ENCODE data around the gene KCNMB1. TPM values are rescaled to one million over a fixed set of nuclear protein-coding genes. Genes with fewer than 3 reads are reported as not detected.

The KCNMB1 gene
- total and polyA plus RNA-seq, 2 of the 13 experiments (the other 11 are each of a cell fraction or from before 2014, with no cell fraction given) = not detected

GRCh38 chr5:170362102-170362501 is 27.1 kb downstream of the KCNMB1 start (continued):
- TF ChIP-seq CSRNP2 (CRISPR knock-in tag; conservative IDR thresholded peaks at IDR 0.05; ENCODE audit: low read depth) (no peak), TSC22D2 (CRISPR knock-in tag; IDR thresholded peaks at IDR 0.05; ENCODE audit: borderline replicate concordance) (no peak), ATF3 (CRISPR knock-in tag; IDR thresholded peaks at IDR 0.05) (no peak), ATF5 (CRISPR knock-in tag; IDR thresholded peaks at IDR 0.05; ENCODE audit: low read depth) (no peak), ZNF672 (CRISPR knock-in tag; IDR thresholded peaks at IDR 0.05) (no peak), ZNF24 (IDR thresholded peaks at IDR 0.05) (no peak), SALL2 (CRISPR knock-in tag; IDR thresholded peaks at IDR 0.05) (no peak), ZNF331 (CRISPR knock-in tag; IDR thresholded peaks at IDR 0.05) (no peak), CHCHD3 (CRISPR knock-in tag; IDR thresholded peaks at IDR 0.05) (no peak), AFF4 (CRISPR knock-in tag; IDR thresholded peaks at IDR 0.05) (no peak), SOX5 (CRISPR knock-in tag; IDR thresholded peaks at IDR 0.05; ENCODE audit: borderline replicate concordance) (no peak), ZNF431 (CRISPR knock-in tag; IDR thresholded peaks at IDR 0.05; ENCODE audit: borderline replicate concordance, low read depth) (no peak), NFE2 (CRISPR knock-in tag; IDR thresholded peaks at IDR 0.05) (no peak)
